DOHH2 (cell line): ENCODE measurements around the gene IL22RA1.

Experiments
- H3F3A ChIP-seq: fragments of 200-600 bp; sonication (generic), shearing (Covaris generic); 2 replicates; pipeline ENCODE4 v1.6.0; 2016; ENCODE audit warnings: antibody characterized with exemption, mild to moderate bottlenecking; ENCODE audit not compliant: control insufficient read depth, insufficient read depth
- H3K27ac ChIP-seq: fragments of 200-600 bp; sonication (generic); 2 replicates; pipeline ENCODE4 v1.5.1; 2014; ENCODE audit warnings: low read depth, mild to moderate bottlenecking, low read length, moderate library complexity
- H3K27me3 ChIP-seq: fragments of 200-600 bp; sonication (generic); 2 replicates; pipeline ENCODE4 v1.6.1; 2014; ENCODE audit warnings: mild to moderate bottlenecking, low read length, mixed read lengths; ENCODE audit not compliant: control insufficient read depth
- H3K36me3 ChIP-seq: fragments of 200-600 bp; sonication (generic); 2 replicates; pipeline ENCODE4 v1.6.1; 2014; ENCODE audit warnings: mild to moderate bottlenecking, low read length, moderate library complexity, mixed read lengths; ENCODE audit not compliant: control insufficient read depth
- H3K4me1 ChIP-seq: fragments of 200-600 bp; sonication (generic); 2 replicates; pipeline ENCODE4 v1.6.1; 2014; ENCODE audit warnings: mild to moderate bottlenecking, low read length, mixed read lengths; ENCODE audit not compliant: control insufficient read depth
- H3K4me2 ChIP-seq: fragments of 200-600 bp; sonication (generic); 2 replicates; pipeline ENCODE4 v1.6.0; 2014; ENCODE audit warnings: mild to moderate bottlenecking, low read length, moderate library complexity
- H3K4me3 ChIP-seq: fragments of 200-600 bp; sonication (generic); 2 replicates; pipeline ENCODE4 v1.5.1; 2014; ENCODE audit warnings: mild to moderate bottlenecking, low read length, mixed read lengths
- H3K79me2 ChIP-seq: fragments of 200-600 bp; sonication (generic); 2 replicates; pipeline ENCODE4 v1.6.1; 2014; ENCODE audit warnings: mild to moderate bottlenecking, low read length, mixed read lengths; ENCODE audit not compliant: control insufficient read depth
- H3K9me2 ChIP-seq: fragments of 200-600 bp; sonication (generic); replicated peaks from 2 replicates; pipeline ENCODE4 v1.6.1; 2014; ENCODE audit warnings: mild to moderate bottlenecking, low read length, mixed read lengths; ENCODE audit not compliant: control insufficient read depth
- H3K9me3 ChIP-seq: fragments of 200-600 bp; sonication (generic); 2 replicates; pipeline ENCODE4 v1.6.1; 2014; ENCODE audit warnings: antibody characterized with exemption, low read length, mixed read lengths; ENCODE audit not compliant: control insufficient read depth, insufficient read depth
- H4K20me1 ChIP-seq: fragments of 200-600 bp; sonication (generic); 2 replicates; pipeline ENCODE4 v1.6.0; 2014; ENCODE audit warnings: low read depth, mild to moderate bottlenecking, antibody characterized with exemption, low read length, moderate library complexity; ENCODE audit not compliant: control insufficient read depth, insufficient read depth
- EZH2phosphoT487 ChIP-seq: fragments of 200-600 bp; sonication (generic); IDR thresholded peaks from 2 replicates; pipeline ENCODE4 v1.6.1; 2017; ENCODE audit warnings: borderline replicate concordance, mild to moderate bottlenecking, antibody characterized with exemption, low read length, moderate library complexity, mixed read lengths
- TF ChIP-seq, protein P1 (sequence below): fragments of 200-600 bp; sonication (generic); IDR thresholded peaks from one replicate; pipeline ENCODE4 v1.5.1; 2014; ENCODE audit warnings: antibody characterized with exemption, mild to moderate bottlenecking, low read depth, low read length; ENCODE audit not compliant: poor library complexity, severe bottlenecking

Gene IL22RA1

DNA sequence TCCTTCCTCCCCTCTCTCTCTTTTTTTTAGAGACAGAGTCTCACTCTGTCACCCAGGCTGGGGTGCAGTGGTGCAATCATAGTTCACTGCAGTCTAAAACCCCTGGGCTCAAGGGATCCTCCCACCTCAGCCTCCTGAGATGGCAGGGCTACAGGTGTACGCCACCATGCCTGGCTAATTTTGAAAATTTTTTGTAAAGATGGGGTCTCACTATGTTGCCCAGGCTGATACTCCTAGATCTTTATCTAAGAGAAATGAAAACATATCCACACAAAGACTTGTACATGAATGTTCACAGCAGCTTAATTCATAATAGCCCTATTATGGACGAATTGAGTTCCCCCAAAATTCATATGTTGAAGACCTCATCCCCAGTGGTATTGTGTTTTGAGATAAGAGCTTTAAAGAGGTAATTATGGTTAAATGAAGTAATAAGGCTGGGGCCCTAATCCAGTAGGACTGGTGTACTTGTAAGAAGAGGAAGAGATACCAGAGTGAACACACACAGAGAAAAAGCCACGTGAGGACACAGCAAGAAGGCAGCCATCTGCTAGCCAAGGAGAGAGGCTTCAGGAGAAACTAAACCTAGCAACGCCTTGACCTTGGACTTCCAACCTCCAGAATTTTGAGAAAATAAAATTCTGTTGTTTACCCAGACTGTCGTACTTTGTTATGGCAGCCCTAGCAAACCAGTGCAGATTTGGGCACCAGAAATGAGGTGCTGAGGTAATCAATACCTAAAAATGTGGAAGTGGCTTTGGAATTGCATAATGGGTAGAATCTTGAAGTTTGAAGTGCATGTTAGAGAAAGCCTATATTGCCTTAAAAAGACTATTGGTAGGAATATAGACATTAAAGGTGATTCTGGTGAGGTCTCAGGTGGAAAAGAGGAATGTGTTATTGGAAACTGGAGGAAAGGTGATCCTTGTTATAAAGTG, 31.0 kb upstream of the IL22RA1 start:
- Histone ChIP-seq H3K27ac (no peak overlapping the region), H3K9me2 (no peaks in the 10 kb centered on the region), H3K9me3 (no peaks in the 10 kb centered on the region), H3F3A (no peaks in the 10 kb centered on the region), H3K4me1 (peaks cover 46% of the 10 kb centered on the region), H3K4me3 (no peak overlapping the region), H3K27me3 (no peaks in the 10 kb centered on the region), H4K20me1 (peaks cover 8% of the 10 kb centered on the region; the same call in 1 of the 2 replicates), H3K79me2 (peaks cover 98% of the 10 kb centered on the region), H3K36me3 (peaks cover 88% of the 10 kb centered on the region), H3K4me2 (peak overlapping the region; percentile 7)
- TF ChIP-seq, protein P1, sequence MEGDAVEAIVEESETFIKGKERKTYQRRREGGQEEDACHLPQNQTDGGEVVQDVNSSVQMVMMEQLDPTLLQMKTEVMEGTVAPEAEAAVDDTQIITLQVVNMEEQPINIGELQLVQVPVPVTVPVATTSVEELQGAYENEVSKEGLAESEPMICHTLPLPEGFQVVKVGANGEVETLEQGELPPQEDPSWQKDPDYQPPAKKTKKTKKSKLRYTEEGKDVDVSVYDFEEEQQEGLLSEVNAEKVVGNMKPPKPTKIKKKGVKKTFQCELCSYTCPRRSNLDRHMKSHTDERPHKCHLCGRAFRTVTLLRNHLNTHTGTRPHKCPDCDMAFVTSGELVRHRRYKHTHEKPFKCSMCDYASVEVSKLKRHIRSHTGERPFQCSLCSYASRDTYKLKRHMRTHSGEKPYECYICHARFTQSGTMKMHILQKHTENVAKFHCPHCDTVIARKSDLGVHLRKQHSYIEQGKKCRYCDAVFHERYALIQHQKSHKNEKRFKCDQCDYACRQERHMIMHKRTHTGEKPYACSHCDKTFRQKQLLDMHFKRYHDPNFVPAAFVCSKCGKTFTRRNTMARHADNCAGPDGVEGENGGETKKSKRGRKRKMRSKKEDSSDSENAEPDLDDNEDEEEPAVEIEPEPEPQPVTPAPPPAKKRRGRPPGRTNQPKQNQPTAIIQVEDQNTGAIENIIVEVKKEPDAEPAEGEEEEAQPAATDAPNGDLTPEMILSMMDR = no peak

DNA sequence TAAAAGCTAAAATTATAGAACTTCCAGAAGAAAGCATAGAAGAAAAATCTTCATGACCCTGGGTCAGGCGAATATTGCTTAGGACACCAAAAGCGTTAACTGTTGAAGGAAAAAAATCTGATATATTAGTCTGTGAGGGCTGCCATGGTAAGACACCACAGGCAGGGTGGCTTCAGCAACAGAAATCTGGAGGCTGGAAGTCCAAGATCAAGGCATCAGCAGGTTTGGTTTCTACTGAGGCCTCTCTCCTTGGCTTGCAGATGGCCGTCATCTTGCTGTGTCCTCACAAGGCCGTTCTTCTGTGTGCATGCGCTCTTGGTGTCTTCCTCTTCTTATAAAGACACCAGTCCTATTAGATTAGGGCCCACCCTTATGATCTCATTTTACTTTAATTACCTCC, 29.7 kb upstream of the IL22RA1 start:
- no peak overlapping the region for H3K4me3 ChIP-seq
- H3K4me1 ChIP-seq = peaks cover 46% of the 10 kb centered on the region
- no peak for TF ChIP-seq EZH2phosphoT487
- TF ChIP-seq, protein P1 = no peak
- no peak overlapping the region for H3K4me2 ChIP-seq
- H3F3A ChIP-seq = no peaks in the 10 kb centered on the region
- no peaks in the 10 kb centered on the region for H3K27me3 ChIP-seq
- no peaks in the 10 kb centered on the region for H3K9me2 ChIP-seq
- peaks cover 88% of the 10 kb centered on the region for H3K36me3 ChIP-seq
- no peaks in the 10 kb centered on the region for H3K9me3 ChIP-seq
- peaks cover 86% of the 10 kb centered on the region for H3K79me2 ChIP-seq
- peaks cover 4% of the 10 kb centered on the region; the same call in 1 of the 2 replicates for H4K20me1 ChIP-seq
- H3K27ac ChIP-seq = no peak overlapping the region

DNA sequence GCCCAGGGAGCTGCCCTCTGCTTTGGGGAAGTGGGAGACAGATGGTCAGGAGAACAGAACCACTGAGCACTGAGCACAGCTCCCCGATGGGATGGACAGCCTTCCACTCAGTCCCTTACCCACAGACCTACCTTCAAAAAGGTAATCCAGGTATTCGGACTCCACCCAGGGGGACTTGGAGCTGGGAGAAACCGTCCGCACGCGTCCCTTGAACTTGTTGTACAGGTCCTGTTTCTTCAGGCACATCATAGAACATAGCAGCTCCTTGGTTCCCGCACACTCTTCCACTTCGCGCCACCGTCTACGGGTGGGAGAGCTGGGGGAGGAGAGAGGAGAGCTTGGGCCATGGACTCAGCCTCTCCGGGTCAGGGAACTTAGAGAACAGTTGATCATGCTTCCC, 26.3 kb upstream of the IL22RA1 start:
- Histone ChIP-seq H3K36me3 (peaks cover 86% of the 10 kb centered on the region), H3K4me2 (no peak overlapping the region), H3F3A (peaks cover 2% of the 10 kb centered on the region; the same call in 1 of the 2 replicates), H3K79me2 (peaks cover 52% of the 10 kb centered on the region), H3K4me1 (peaks cover 17% of the 10 kb centered on the region), H3K9me2 (no peaks in the 10 kb centered on the region), H3K27ac (no peak overlapping the region), H3K9me3 (no peaks in the 10 kb centered on the region), H4K20me1 (0 out of 2 replicates have a peak, but pooled peaks cover 4% of the 10 kb centered on the region), H3K4me3 (no peak overlapping the region), H3K27me3 (no peaks in the 10 kb centered on the region)
- no peak for TF ChIP-seq EZH2phosphoT487
- TF ChIP-seq, protein P1 = no peak
